ENCODE measurements around the gene RFTN1.

RFTN1 gene

DNA sequence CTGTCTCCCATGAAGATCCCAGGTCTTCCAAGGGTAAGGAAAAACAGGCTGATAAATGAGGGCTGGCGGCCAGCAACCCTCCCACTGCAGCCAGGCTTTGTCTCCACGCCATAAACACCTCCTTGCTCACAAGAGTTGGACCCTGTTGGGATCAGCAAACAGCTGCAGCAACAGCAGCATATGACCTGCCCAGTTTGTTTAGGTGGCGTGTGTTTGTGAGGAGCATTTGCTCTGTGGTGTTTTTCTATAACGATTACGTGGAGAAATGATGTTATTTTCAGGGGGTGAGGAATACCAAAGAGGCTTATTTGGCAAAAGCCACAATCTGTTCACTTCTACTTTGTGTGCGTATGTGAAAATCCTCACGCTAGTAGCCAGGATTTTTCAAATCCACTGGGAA lies 58.5 kb downstream of the RFTN1 start:
- Histone ChIP-seq H3K9me3 (ENCODE audit: insufficient read depth, low read depth, low read length) (no peaks in the 10 kb centered on the region), H3F3A (ENCODE audit: low read depth) (peaks cover 6% of the 10 kb centered on the region), H2AFZ (ENCODE audit: low read length) (no peak overlapping the region), H3K4me3 (ENCODE audit: low read length, poor library complexity, severe bottlenecking) (no peak overlapping the region), H3K4me2 (ENCODE audit: low read depth, low read length, poor library complexity, severe bottlenecking) (no peak overlapping the region), H3K9ac (ENCODE audit: low read depth, low read length, poor library complexity, severe bottlenecking) (no peak overlapping the region), H3K9me2 (replicated peaks; ENCODE audit: low read depth, low read length) (no peaks in the 10 kb centered on the region), H3K27me3 (ENCODE audit: insufficient read depth, low read length, poor library complexity, severe bottlenecking) (no peaks in the 10 kb centered on the region), H3K36me3 (ENCODE audit: insufficient read depth, low read length) (peaks cover 22% of the 10 kb centered on the region; the same call in 1 of the 2 replicates), H3K79me2 (ENCODE audit: insufficient read depth, low read length) (peaks cover 81% of the 10 kb centered on the region), H4K20me1 (ENCODE audit: insufficient read depth, low read length, poor library complexity, severe bottlenecking) (peaks cover 12% of the 10 kb centered on the region), H3K4me1 (ENCODE audit: insufficient read depth, low read length, poor library complexity, severe bottlenecking) (peaks cover 45% of the 10 kb centered on the region)
- TF ChIP-seq, protein P1, sequence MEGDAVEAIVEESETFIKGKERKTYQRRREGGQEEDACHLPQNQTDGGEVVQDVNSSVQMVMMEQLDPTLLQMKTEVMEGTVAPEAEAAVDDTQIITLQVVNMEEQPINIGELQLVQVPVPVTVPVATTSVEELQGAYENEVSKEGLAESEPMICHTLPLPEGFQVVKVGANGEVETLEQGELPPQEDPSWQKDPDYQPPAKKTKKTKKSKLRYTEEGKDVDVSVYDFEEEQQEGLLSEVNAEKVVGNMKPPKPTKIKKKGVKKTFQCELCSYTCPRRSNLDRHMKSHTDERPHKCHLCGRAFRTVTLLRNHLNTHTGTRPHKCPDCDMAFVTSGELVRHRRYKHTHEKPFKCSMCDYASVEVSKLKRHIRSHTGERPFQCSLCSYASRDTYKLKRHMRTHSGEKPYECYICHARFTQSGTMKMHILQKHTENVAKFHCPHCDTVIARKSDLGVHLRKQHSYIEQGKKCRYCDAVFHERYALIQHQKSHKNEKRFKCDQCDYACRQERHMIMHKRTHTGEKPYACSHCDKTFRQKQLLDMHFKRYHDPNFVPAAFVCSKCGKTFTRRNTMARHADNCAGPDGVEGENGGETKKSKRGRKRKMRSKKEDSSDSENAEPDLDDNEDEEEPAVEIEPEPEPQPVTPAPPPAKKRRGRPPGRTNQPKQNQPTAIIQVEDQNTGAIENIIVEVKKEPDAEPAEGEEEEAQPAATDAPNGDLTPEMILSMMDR (conservative IDR thresholded peaks at IDR 0.05; ENCODE audit: low read length): no peak
- no peak for TF ChIP-seq EZH2phosphoT487 (IDR thresholded peaks at IDR 0.05; ENCODE audit: borderline replicate concordance)

DNA sequence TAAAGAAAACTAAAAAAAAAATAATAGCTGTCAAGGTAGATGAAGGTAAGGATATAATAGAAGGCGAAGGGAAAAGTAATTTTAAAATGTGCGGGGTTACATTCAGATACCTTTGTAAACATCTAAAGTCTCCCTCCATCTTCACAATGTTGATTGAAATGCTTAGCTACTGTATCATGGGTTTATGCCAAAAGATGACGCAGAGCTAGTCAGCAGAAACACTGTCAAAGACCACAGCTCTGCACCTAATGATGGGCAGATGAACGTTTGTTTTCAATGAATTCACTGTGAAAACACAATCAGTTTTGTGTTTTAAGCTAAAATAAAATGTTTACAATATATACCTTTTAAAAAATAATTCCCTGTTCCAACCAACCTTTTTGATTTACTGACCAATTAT lies 61.2 kb downstream of the RFTN1 start:
- H3K9ac ChIP-seq (ENCODE audit: low read depth, low read length, poor library complexity, severe bottlenecking): no peak overlapping the region
- H3K36me3 ChIP-seq (ENCODE audit: insufficient read depth, low read length): peaks cover 28% of the 10 kb centered on the region; the same call in 1 of the 2 replicates
- no peaks in the 10 kb centered on the region for H3K9me2 ChIP-seq (replicated peaks; ENCODE audit: low read depth, low read length)
- no peaks in the 10 kb centered on the region for H3K9me3 ChIP-seq (ENCODE audit: insufficient read depth, low read depth, low read length)
- peaks cover 89% of the 10 kb centered on the region for H3K79me2 ChIP-seq (ENCODE audit: insufficient read depth, low read length)
- H4K20me1 ChIP-seq (ENCODE audit: insufficient read depth, low read length, poor library complexity, severe bottlenecking): peaks cover 8% of the 10 kb centered on the region
- H3K4me3 ChIP-seq (ENCODE audit: low read length, poor library complexity, severe bottlenecking): no peak overlapping the region
- H3K4me2 ChIP-seq (ENCODE audit: low read depth, low read length, poor library complexity, severe bottlenecking): no peak overlapping the region
- H3K4me1 ChIP-seq (ENCODE audit: insufficient read depth, low read length, poor library complexity, severe bottlenecking): peaks cover 38% of the 10 kb centered on the region
- no peaks in the 10 kb centered on the region for H3K27me3 ChIP-seq (ENCODE audit: insufficient read depth, low read length, poor library complexity, severe bottlenecking)
- H3F3A ChIP-seq (ENCODE audit: low read depth): peaks cover 2% of the 10 kb centered on the region
- no peak overlapping the region for H2AFZ ChIP-seq (ENCODE audit: low read length)
- TF ChIP-seq EZH2phosphoT487 (IDR thresholded peaks at IDR 0.05; ENCODE audit: borderline replicate concordance): no peak
- TF ChIP-seq, protein P1 (conservative IDR thresholded peaks at IDR 0.05; ENCODE audit: low read length): no peak

DNA sequence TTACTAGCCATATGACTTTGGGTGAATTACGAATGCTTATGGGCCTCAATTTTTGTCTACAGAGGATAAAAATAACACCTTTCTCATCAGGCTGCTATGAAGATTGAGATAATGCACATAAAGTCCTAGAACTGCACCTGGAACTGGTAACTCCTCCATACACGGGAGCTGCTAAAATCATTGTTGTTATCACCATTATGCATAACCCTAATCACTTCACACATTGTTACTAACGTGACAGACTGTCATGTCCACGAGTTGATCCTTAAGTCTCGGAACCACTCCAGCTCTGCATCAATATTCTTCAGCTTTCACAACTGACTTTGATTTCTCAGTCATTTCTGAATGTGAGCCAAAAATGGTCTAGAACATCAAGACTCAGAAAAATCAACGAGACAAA lies 64.1 kb downstream of the RFTN1 start:
- H3F3A ChIP-seq (ENCODE audit: low read depth): no peaks in the 10 kb centered on the region
- H3K9ac ChIP-seq (ENCODE audit: low read depth, low read length, poor library complexity, severe bottlenecking): peak overlapping the region; percentile 2
- no peaks in the 10 kb centered on the region for H3K27me3 ChIP-seq (ENCODE audit: insufficient read depth, low read length, poor library complexity, severe bottlenecking)
- peaks cover 26% of the 10 kb centered on the region; the same call in 1 of the 2 replicates for H3K36me3 ChIP-seq (ENCODE audit: insufficient read depth, low read length)
- no peaks in the 10 kb centered on the region for H3K9me3 ChIP-seq (ENCODE audit: insufficient read depth, low read depth, low read length)
- no peaks in the 10 kb centered on the region for H3K9me2 ChIP-seq (replicated peaks; ENCODE audit: low read depth, low read length)
- no peak overlapping the region for H3K4me3 ChIP-seq (ENCODE audit: low read length, poor library complexity, severe bottlenecking)
- no peak overlapping the region for H2AFZ ChIP-seq (ENCODE audit: low read length)
- TF ChIP-seq EZH2phosphoT487 (IDR thresholded peaks at IDR 0.05; ENCODE audit: borderline replicate concordance): no peak
- TF ChIP-seq, protein P1 (conservative IDR thresholded peaks at IDR 0.05; ENCODE audit: low read length): no peak
- H3K4me1 ChIP-seq (ENCODE audit: insufficient read depth, low read length, poor library complexity, severe bottlenecking): peaks cover 24% of the 10 kb centered on the region
- peaks cover 96% of the 10 kb centered on the region for H3K79me2 ChIP-seq (ENCODE audit: insufficient read depth, low read length)
- H3K4me2 ChIP-seq (ENCODE audit: low read depth, low read length, poor library complexity, severe bottlenecking): peak overlapping the region; percentile 22
- H4K20me1 ChIP-seq (ENCODE audit: insufficient read depth, low read length, poor library complexity, severe bottlenecking): peaks cover 3% of the 10 kb centered on the region

All from Loucy (cell line).